HT-29 (cell line): ENCODE measurements around the gene SLC6A17. TPM values are rescaled to one million over a fixed set of nuclear protein-coding genes. Genes with fewer than 3 reads are reported as not detected.
A peak's percentile ranks its signal among the peaks of the same experiment; 100 is the strongest.

Source experiments
- DNase-seq: peaks from one replicate; pipeline ENCODE4 v3.0.0-alpha.2; 2015; ENCODE audit warnings: low spot score
- total RNA-seq: library from RNA; depleted of rRNA; stranded (reverse); fragments of >200 nt; shearing (Covaris generic); gene quantifications from 2 replicates; pipeline ENCODE4 v1.2.3, GENCODE V29; 2014; rRNA removed

The SLC6A17 gene
- total RNA-seq, result not detected in 2 replicates

- DNase-seq, result no peak
Measured at GRCh38 chr1:110150330-110151174, at the start of gene SLC6A17. Gene SLC6A17 (plus strand): TSS chr1:110150494. CDS start chr1:110166930, 16,436 bp downstream.

GRCh38 chr1:110102081-110102480, 48.2 kb upstream of the SLC6A17 start:
- no peak for DNase-seq

GRCh38 chr1:110106013-110106941, 44.0 kb upstream of the SLC6A17 start:
- peak; percentile 81 for DNase-seq

- no peak for DNase-seq
Measured at GRCh38 chr1:110107867-110108469, 42.3 kb upstream of the SLC6A17 start.

DNA sequence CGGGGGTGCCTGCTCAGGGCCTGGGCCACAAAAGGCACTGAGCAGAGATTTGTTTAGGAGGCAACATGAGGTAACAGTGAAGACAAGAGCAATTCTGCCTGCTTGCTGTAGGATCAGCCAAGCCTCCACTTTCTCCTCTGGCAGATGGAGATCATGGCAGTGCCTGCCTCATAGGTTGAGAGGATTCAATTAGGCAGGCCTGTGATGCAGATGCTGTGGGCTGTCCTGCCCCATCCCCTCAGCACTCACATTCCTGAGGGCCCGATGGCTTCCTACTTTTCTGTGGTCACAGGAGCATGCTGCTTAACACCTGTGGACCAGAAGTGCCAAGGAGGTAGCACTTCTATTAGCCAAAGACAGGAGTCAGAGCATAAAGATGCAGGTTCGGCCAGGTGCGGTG, 39.2 kb upstream of the SLC6A17 start:
- no peak for DNase-seq

DNA sequence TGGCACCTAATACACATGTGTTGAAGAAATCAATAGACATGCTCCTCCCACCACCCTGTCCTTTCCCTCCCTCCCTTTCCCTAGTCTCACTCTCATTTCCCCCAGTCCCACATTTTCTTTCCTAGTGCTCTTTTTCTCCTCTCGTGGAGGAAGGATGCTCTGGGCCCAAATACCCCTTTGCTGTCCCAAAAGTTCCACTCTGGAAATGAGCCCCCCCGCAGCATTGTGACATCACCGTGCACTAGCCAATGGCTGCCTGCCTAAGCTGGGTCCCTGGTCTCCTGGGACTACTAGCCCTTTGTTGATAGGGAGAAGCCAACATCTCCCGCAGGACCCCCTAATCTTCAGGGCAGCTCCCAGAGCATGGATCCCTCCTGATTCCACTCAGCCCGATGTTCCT, 38.2 kb upstream of the SLC6A17 start, which contains the start of gene UBL4B:
UBL4B (plus strand) TSS at position 301 of the 400 bp plus-strand sequence; CDS start at position 393, 92 bp downstream.
- no peak for DNase-seq

DNA sequence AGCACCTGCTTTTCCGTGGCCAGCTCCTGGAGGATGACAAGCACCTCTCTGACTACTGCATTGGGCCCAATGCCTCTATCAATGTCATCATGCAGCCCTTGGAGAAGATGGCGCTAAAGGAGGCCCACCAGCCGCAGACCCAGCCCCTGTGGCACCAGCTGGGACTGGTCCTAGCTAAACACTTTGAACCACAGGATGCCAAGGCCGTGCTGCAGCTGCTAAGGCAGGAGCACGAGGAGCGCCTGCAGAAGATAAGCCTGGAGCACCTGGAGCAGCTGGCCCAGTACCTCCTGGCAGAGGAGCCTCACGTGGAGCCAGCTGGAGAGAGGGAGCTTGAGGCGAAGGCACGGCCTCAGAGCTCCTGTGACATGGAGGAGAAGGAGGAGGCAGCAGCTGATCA, 37.6 kb upstream of the SLC6A17 start:
- no peak for DNase-seq

- no peak for DNase-seq
Measured at GRCh38 chr1:110113551-110113950, 36.7 kb upstream of the SLC6A17 start.

DNA sequence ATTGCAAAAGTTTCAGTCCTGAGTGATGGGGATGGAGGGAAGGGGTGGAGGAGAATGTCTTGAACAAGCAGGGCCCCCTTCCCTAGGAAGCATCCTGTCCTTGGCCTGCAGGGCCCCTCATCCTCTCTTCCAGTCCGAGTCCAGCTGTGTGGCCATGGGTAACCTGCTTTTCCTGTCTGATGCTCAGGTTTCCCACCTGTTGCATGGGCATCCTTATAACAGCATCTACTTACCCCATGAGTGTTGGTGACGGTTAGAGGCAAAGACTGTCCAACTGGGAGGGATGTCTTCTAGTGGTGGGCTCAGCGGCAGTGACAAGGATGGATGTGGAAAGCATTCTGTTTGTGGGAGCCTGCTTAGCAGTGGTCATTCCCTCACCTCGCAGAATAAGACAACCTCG, 36.1 kb upstream of the SLC6A17 start:
- no peak for DNase-seq

DNA sequence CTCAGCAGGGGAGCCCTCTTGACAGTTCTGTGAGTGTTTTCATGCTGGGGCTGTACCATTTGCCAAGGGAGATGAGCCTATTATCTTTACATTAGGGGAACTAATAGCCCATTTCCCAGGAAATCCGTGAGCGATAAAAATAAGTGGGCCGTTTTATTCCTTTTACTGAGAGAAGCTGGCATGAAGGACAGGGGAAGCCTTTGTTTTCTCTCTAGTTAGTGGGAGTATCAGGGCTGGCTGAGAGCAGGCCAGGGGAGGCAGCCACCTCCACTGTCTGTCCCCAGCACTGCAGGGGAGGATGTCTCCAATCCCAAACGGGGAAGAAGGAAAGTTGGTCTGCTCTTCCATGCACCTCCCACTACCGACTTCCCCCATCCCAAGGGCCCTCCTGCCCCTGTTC, 35.5 kb upstream of the SLC6A17 start:
- DNase-seq, result no peak

- no peak for DNase-seq
Measured at GRCh38 chr1:110118636-110119396, 31.5 kb upstream of the SLC6A17 start.

GRCh38 chr1:110119843-110120242, 30.5 kb upstream of the SLC6A17 start:
- DNase-seq, result no peak

DNA sequence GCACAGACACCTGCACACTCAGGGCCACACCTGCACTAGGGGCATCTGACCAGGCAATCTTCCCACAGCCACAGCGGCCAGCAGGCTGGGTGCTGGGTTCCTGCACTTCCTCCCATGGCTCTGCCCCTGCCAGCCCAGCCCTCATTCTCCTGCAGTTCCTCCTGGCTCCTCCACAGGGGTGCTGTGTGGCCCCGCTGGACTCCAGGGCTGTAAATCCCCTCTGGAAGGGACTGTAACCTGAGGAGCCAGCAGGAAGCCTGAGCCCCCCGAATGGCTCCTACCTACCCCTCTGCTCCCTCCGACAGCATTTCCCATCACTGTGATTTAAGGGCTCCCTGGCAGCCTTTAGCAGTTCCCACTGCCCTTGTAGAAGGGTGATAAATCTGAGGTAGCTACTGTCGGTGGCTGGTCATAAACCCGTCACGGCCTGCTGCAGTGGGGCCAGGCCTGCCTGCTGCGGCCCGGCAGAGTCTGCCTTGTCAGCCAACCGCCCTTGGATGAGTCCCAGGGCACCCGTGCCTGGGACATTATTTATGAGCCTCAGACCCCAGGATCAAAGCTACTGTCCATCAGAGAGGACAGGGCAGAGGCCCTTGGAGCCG, 29.2 kb upstream of the SLC6A17 start:
- DNase-seq, result no peak

DNA sequence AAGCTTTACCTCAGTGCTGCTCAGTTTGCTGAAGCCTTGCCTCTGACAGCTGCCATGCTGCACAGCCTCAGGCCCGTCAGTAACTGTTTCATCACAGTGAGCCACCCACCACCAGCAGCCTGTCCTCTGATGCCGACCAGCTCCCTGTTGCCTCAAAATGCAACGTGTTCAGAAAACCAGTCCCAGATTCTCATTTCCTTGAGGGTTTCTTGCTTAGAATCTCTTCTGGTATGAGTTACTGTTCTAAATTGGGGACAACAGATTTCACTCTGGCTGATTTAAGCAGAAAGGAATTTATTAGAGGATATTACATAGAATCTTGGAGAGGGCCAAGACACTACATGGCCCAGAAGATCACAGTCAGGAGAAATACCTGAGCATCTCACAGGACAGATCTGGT, 27.1 kb upstream of the SLC6A17 start:
- DNase-seq, result no peak

DNA sequence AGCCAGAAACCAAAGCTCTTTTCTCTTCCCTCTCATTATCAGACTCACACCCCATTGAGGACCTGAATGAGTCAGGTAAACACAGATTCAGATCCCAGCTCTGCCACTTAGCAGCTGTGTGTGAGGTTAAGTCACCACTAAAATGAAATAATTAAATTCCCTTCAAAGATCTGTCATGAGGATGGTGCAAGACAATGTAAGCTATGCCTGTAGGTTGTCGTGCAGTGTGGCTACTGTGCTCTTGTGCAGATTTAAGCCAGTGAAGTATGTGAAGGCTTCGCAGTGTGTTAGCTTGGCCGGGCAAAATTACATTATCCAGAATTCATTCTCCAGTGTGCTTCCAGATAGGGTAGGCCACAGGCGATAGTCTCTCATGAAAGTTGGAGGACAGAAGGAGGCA, 24.5 kb upstream of the SLC6A17 start:
- DNase-seq, result no peak

DNA sequence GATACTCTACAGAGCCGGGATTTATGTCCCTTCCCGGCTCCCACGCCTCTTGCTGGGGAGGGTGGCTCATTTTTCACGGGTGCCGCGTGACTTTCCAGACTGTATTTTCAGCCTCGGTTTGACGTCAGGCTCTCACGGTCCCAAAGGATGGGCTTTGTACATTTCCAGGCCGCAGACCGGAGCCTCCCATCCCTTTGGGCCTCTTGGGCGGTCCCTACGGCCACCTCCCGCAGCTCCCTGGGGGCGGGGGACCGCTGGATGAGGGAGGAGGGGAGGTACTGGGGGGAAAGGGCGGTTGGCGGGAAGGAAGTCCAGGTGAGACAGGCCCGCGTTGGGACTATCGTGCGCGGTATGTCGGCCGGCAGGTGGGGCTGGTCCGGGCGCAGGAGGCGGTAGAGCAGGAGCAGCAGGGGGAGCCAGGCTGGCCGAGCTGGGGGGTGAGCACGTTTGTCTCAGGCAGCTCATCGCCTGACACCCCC, 20.1 kb upstream of the SLC6A17 start:
- DNase-seq, result no peak

DNA sequence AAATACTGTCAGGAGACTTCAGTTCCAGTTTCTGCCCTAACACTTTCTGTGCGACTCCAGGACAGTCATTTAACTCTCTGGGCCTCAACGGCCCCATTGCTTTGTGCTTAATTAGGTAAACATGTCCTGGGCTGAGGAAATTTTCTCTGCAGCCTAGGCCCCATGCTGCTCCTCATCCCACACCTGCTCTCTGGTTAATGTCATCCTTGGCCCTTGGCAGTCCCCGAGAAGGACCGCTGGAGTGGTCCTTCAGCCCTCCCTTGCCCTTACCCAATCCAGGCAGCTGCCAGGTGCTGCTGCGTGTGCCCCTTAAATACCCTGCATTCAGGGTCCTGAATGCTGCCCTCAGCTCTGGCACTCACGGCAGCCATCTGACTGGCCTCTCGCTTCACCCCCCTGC, 19.3 kb upstream of the SLC6A17 start:
- DNase-seq, result no peak

DNA sequence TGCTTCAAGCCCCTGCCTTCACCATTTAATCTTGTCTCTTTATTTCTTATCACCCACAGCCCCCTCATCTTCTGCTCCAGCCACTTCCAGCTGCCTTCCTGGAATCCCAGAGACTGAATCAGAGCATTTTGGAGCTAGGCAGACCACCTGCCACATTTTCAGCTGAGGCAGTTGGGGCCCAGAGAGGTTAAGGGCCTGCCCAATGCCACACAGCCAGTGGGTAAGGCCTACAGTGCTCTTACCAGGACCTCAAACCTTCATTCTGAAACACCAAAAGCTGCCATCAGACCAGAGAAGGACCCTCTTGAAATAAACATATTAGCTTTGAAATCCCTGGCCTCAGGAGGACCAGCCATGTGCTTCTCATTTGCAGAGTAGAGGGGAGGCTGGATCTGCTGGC, 17.6 kb upstream of the SLC6A17 start:
- DNase-seq, result no peak

- no peak for DNase-seq
Measured at GRCh38 chr1:110133436-110133835, 16.9 kb upstream of the SLC6A17 start.

- DNase-seq, result no peak
Measured at GRCh38 chr1:110134050-110134595, 16.2 kb upstream of the SLC6A17 start.
